HepG2 (cell line): Measurements from ENCODE around the gene TMSB15B. TPM values are rescaled to one million over a fixed set of nuclear protein-coding genes. Genes with fewer than 3 reads are reported as not detected.

ENCODE experiments used
- ATAC-seq: fragments of 200-7000 bp; cut with Tn5 transposase; 3 replicates; pipeline ENCODE4 v1.9.1; 2020; ENCODE audit warnings: mild to moderate bottlenecking, moderate library complexity
- BruUV-seq: library from RNA; stranded (reverse); fragments of 400-500 nt; replicated peaks from 2 replicates; lab custom pipeline; 2021; lab: Mats Ljungman, UMichigan
- CTCF ChIA-PET: fragments of 300-600 bp; formaldehyde crosslinking; extraction: SDS; loops from one replicate; lab custom pipeline; 2021; ENCODE audit warnings: low total read pairs, inconsistent platforms, low intra/inter-chr PET ratio; lab: Yijun Ruan, JAX
- POLR2A ChIA-PET: fragments of 350-600 bp; sonication (Branson Sonifier 250); formaldehyde crosslinking; loops from one replicate; lab custom pipeline; 2020; ENCODE audit warnings: antibody characterized with exemption, inconsistent platforms; lab: Yijun Ruan, JAX
- DNase-seq: peaks from one replicate; pipeline ENCODE4 v3.0.0-alpha.2; 2015; ENCODE audit warnings: low spot score
- FAIRE-seq: peaks from 3 replicates; lab custom pipeline; 2011; peaks lifted over from hg19 to GRCh38; lab: Jason Lieb, UNC
- H2AFZ ChIP-seq: one replicate; pipeline ENCODE4 v1.6.1; 2011; ENCODE audit warnings: low read length, inconsistent platforms
- H3K27ac ChIP-seq: fragments of 300-600 bp; 3 replicates; pipeline ENCODE4 v1.8.0; 2011; ENCODE audit warnings: mixed run types, mild to moderate bottlenecking, mixed read lengths, low read length, inconsistent platforms; ENCODE audit not compliant: insufficient read depth; ENCODE audit errors: extremely low read length
- H3K27me3 ChIP-seq, 2 experiments: fragments of 200-600 bp in 1 of 2; 2 replicates in 1 of 2; 3 replicates in 1 of 2; pipeline versions ENCODE4 v1.6.0 to v1.8.0; 2011; ENCODE audit warnings: low read length in 2 of 2, mild to moderate bottlenecking in 2 of 2, moderate library complexity in 2 of 2, inconsistent platforms in 1 of 2; ENCODE audit not compliant: insufficient read depth in 2 of 2, control insufficient read depth in 1 of 2
- H3K36me3 ChIP-seq, 2 experiments: fragments of 200-600 bp in 1 of 2; replicated peaks in 1 of 2; 2 replicates in 1 of 2; 3 replicates in 1 of 2; pipeline versions ENCODE4 v1.5.1 to v1.8.0; 2011; ENCODE audit warnings: low read length in 2 of 2, inconsistent platforms in 1 of 2; ENCODE audit not compliant: insufficient read depth in 2 of 2, control insufficient read depth in 1 of 2
- H3K4me1 ChIP-seq: 2 replicates; pipeline ENCODE4 v1.5.1; 2012; ENCODE audit warnings: low read length, inconsistent platforms; ENCODE audit not compliant: insufficient read depth
- H3K4me2 ChIP-seq: 2 replicates; pipeline ENCODE4 v1.6.0; 2011; ENCODE audit warnings: low read depth, low read length, inconsistent platforms
- H3K4me3 ChIP-seq, 3 experiments: fragments of 200-600 bp in 1 of 3; sonication (generic), shearing (Covaris generic) in 1 of 3; replicated peaks in 1 of 3; 2 replicates each; pipeline ENCODE4 v1.5.1; 2011 to 2016; ENCODE audit warnings: low read length in 3 of 3, inconsistent platforms in 2 of 3, low read depth in 2 of 3, mild to moderate bottlenecking in 2 of 3, control low read depth in 1 of 3, mixed read lengths in 1 of 3; ENCODE audit not compliant: insufficient read depth in 1 of 3
- H3K79me2 ChIP-seq: one replicate; pipeline ENCODE4 v1.6.1; 2011; ENCODE audit warnings: low read length, inconsistent platforms; ENCODE audit not compliant: insufficient read depth
- H3K9ac ChIP-seq: 2 replicates; pipeline ENCODE4 v1.6.0; 2011; ENCODE audit warnings: mild to moderate bottlenecking, low read depth, low read length, inconsistent platforms; ENCODE audit not compliant: insufficient read depth
- H3K9me3 ChIP-seq: 2 replicates; pipeline ENCODE4 v1.5.1; 2012; ENCODE audit warnings: mild to moderate bottlenecking, low read length
- H4K20me1 ChIP-seq: 2 replicates; pipeline ENCODE4 v1.6.0; 2011; ENCODE audit warnings: inconsistent platforms, mild to moderate bottlenecking, low read length, moderate library complexity; ENCODE audit not compliant: insufficient read depth
- ADNP ChIP-seq: sonication (generic); formaldehyde crosslinking; IDR thresholded peaks from 2 replicates; pipeline ENCODE4 v1.4.0; 2020; ENCODE audit warnings: missing genetic modification reagents
- ARID5B ChIP-seq: IDR thresholded peaks from 2 replicates; pipeline ENCODE4 v1.4.0; 2020; ENCODE audit warnings: mild to moderate bottlenecking, missing genetic modification reagents
- GPBP1L1 ChIP-seq: sonication (generic); formaldehyde crosslinking; IDR thresholded peaks from 2 replicates; pipeline ENCODE4 v1.5.0; 2020; ENCODE audit warnings: mild to moderate bottlenecking, missing genetic modification reagents
- LBX2 ChIP-seq: sonication (generic); formaldehyde crosslinking; IDR thresholded peaks from 2 replicates; pipeline ENCODE4 v1.5.0; 2020; ENCODE audit warnings: missing genetic modification reagents, mild to moderate bottlenecking, borderline replicate concordance
- MLLT10 ChIP-seq: sonication (generic); formaldehyde crosslinking; IDR thresholded peaks from 2 replicates; pipeline ENCODE4 v1.4.0; 2020; ENCODE audit warnings: missing genetic modification reagents
- UBTF ChIP-seq: sonication (generic); formaldehyde crosslinking; IDR thresholded peaks from 2 replicates; pipeline ENCODE4 v1.4.0; 2020; ENCODE audit warnings: mild to moderate bottlenecking, missing genetic modification reagents
- ZNF251 ChIP-seq: sonication (generic); formaldehyde crosslinking; IDR thresholded peaks from 2 replicates; pipeline ENCODE4 v1.9.0; 2021; ENCODE audit warnings: mild to moderate bottlenecking, missing genetic modification reagents
- ZNF547 ChIP-seq: sonication (generic); formaldehyde crosslinking; IDR thresholded peaks from 2 replicates; pipeline ENCODE4 v1.5.1; 2020; ENCODE audit warnings: mild to moderate bottlenecking, missing genetic modification reagents
- ZSCAN20 ChIP-seq: sonication (generic); formaldehyde crosslinking; IDR thresholded peaks from 2 replicates; pipeline ENCODE4 v1.4.0; 2020; ENCODE audit warnings: missing genetic modification reagents, mild to moderate bottlenecking, borderline replicate concordance
- WGBS: methylation state at CpG from one replicate; pipeline ENCODE4 v1.1.6; 2017; ENCODE audit warnings: low lambda C conversion rate; 5-methylcytosine and 5-hydroxymethylcytosine counted together
- in situ Hi-C: cut with HindIII; loops from 2 replicates; pipeline ENCODE4 v1.10.0; 2017; ENCODE audit warnings: low pct_unique_long_range_greater_than_20kb; ENCODE audit not compliant: extremely low pct_ligation_motif_present
- intact Hi-C: fragments of 100-400 bp; cut with micrococcal nuclease; formaldehyde crosslinking; loops from one replicate; pipeline ENCODE4 v1.10.0; 2022; ENCODE audit not compliant: unreplicated experiment
- polyA plus RNA-seq, 8 experiments: library from polyadenylated mRNA; depleted of rRNA in 3 of 8; stranded (reverse) in 7 of 8; unstranded in 1 of 8; fragments of >200 nt; fragmentation: Illumina TruSeq in 4 of 8; extraction: Trizol in 4 of 8; gene quantifications; 2 replicates each; pipeline versions ENCODE4 v1.2.1 to v1.2.3, GENCODE V29; 2011 to 2016; ENCODE audit warnings: low read depth in 4 of 8, missing spikeins in 1 of 8, mixed read lengths in 1 of 8; ENCODE audit not compliant: insufficient read depth in 1 of 8
- total RNA-seq, 5 experiments: library from RNA; depleted of rRNA; stranded (reverse); fragments of >200 nt; fragmentation: Illumina TruSeq; extraction: Trizol; gene quantifications; 2 replicates each; pipeline ENCODE4 v1.2.3, GENCODE V29; 2016; ENCODE audit warnings: low read depth in 1 of 5

The TMSB15B gene
- total and polyA plus RNA-seq, 2 of the 13 experiments (the other 11 are each of a cell fraction or from before 2014, with no cell fraction given) = not detected

- TF ChIP-seq ARID5B (CRISPR knock-in tag) = no peak
- TF ChIP-seq ADNP (CRISPR knock-in tag) = no peak
- no peak for TF ChIP-seq UBTF (CRISPR knock-in tag)
- no peak for TF ChIP-seq ZNF251 (CRISPR knock-in tag)
- TF ChIP-seq LBX2 = no peak
Observed at GRCh38 chrX:103953353-103953752, 9.1 kb upstream of the TMSB15B start (continued).

- FAIRE-seq (no peak), DNase-seq (no peak), ATAC-seq (no peak)
- intact Hi-C loops = no loop called here
- no peaks in the 10 kb centered on the region for H3K4me1 ChIP-seq
- BruUV-seq = no TSS peak
- in situ Hi-C loops = no loop called here
- H3K27ac ChIP-seq = no peak overlapping the region
- POLR2A ChIA-PET = no interaction called here
- CTCF ChIA-PET = no interaction called here
- H3K4me3 ChIP-seq = no peak overlapping the region
- no peaks in the 10 kb centered on the region for H4K20me1 ChIP-seq
- no peaks in the 10 kb centered on the region for H3K79me2 ChIP-seq
- H3K36me3 ChIP-seq = no peaks in the 10 kb centered on the region
- no peak overlapping the region for H3K4me2 ChIP-seq
- H2AFZ ChIP-seq = no peak overlapping the region
- 0% methylated on average over 1 of the region's 6 CpGs for WGBS
- H3K9ac ChIP-seq = no peak overlapping the region
- H3K27me3 ChIP-seq = no peaks in the 10 kb centered on the region
- no peaks in the 10 kb centered on the region for H3K9me3 ChIP-seq
- TF ChIP-seq MLLT10 (CRISPR knock-in tag) (no peak), ZSCAN20 (CRISPR knock-in tag) (no peak), ZNF547 (CRISPR knock-in tag) (no peak), GPBP1L1 (CRISPR knock-in tag) (no peak)
Observed at GRCh38 chrX:103954259-103954658, 8.2 kb upstream of the TMSB15B start.
